Measurements from ENCODE around the gene CABP7. TPM values are rescaled to one million over a fixed set of nuclear protein-coding genes. Genes with fewer than 3 reads are reported as not detected.

CABP7 gene
- total and polyA plus RNA-seq, 2 of the 13 experiments (the other 11 are each of a cell fraction or from before 2014, with no cell fraction given): 0.08 TPM; not detected in 1

DNA sequence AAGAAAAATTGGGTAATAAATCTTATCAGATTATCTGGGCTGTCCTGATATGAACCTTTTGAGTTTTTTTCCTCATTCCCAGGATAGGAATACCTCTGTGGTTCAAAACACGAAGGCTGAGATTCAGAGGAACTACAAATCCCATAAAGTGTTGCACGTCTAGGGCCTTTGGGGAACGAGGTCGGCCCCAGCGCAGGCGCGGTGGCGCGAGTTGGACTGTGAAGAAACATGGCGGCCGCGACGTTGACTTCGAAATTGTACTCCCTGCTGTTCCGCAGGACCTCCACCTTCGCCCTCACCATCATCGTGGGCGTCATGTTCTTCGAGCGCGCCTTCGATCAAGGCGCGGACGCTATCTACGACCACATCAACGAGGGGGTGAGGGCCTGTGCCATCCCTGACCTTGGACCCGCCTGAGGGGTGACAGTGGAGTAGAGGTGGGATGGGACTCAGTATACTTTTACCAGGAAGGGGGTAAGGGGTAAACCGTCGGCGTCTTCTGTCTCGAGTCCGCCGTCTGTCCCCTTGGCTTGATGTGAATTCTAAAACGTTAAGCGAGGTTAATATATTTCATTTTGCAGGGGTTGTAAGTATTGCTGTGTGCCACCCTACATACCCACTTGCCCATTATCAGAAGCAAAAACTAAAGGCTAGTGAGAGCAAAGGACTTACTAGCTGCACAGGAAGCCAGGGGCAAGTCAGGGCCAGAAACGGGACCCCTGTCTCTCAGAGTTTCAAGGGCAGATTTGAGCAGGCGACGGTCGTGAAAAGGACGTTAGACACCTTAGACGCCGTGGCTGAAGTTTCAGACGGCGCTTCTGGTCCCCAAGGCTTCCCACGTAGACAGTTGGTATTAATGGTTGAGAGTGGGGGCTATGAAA is 47.6 kb downstream of the CABP7 start, which contains the start of gene UQCR10 (continued):
- TF ChIP-seq, protein P1, sequence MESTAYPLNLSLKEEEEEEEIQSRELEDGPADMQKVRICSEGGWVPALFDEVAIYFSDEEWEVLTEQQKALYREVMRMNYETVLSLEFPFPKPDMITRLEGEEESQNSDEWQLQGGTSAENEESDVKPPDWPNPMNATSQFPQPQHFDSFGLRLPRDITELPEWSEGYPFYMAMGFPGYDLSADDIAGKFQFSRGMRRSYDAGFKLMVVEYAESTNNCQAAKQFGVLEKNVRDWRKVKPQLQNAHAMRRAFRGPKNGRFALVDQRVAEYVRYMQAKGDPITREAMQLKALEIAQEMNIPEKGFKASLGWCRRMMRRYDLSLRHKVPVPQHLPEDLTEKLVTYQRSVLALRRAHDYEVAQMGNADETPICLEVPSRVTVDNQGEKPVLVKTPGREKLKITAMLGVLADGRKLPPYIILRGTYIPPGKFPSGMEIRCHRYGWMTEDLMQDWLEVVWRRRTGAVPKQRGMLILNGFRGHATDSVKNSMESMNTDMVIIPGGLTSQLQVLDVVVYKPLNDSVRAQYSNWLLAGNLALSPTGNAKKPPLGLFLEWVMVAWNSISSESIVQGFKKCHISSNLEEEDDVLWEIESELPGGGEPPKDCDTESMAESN (CRISPR knock-in tag; conservative IDR thresholded peaks at IDR 0.05): no peak
- TF ChIP-seq ZFX (CRISPR knock-in tag; IDR thresholded peaks at IDR 0.05; ENCODE audit: low read depth): peak; percentile 81
- TF ChIP-seq PPARG (CRISPR knock-in tag; conservative IDR thresholded peaks at IDR 0.05): no peak
- TF ChIP-seq ZNF441 (CRISPR knock-in tag; IDR thresholded peaks at IDR 0.05; ENCODE audit: borderline replicate concordance): peak; percentile 79
- TF ChIP-seq, protein P2, sequence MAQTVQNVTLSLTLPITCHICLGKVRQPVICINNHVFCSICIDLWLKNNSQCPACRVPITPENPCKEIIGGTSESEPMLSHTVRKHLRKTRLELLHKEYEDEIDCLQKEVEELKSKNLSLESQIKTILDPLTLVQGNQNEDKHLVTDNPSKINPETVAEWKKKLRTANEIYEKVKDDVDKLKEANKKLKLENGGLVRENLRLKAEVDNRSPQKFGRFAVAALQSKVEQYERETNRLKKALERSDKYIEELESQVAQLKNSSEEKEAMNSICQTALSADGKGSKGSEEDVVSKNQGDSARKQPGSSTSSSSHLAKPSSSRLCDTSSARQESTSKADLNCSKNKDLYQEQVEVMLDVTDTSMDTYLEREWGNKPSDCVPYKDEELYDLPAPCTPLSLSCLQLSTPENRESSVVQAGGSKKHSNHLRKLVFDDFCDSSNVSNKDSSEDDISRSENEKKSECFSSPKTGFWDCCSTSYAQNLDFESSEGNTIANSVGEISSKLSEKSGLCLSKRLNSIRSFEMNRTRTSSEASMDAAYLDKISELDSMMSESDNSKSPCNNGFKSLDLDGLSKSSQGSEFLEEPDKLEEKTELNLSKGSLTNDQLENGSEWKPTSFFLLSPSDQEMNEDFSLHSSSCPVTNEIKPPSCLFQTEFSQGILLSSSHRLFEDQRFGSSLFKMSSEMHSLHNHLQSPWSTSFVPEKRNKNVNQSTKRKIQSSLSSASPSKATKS (CRISPR knock-in tag; IDR thresholded peaks at IDR 0.05): no peak
- TF ChIP-seq MEIS2 (CRISPR knock-in tag; IDR thresholded peaks at IDR 0.05): peak; percentile 72; the same call in 1 of the 2 replicates
- 0 out of 2 replicates have a peak, but pooled peaks have one; percentile 16 for TF ChIP-seq ZNF552 (CRISPR knock-in tag; IDR thresholded peaks at IDR 0.05; ENCODE audit: borderline replicate concordance)
- peak; percentile 14; the same call in 1 of the 2 replicates for TF ChIP-seq YEATS2 (CRISPR knock-in tag; IDR thresholded peaks at IDR 0.05; ENCODE audit: borderline replicate concordance)
- TF ChIP-seq ZNF792 (CRISPR knock-in tag; IDR thresholded peaks at IDR 0.05): 0 out of 2 replicates have a peak, but pooled peaks have one; percentile 20
- TF ChIP-seq ZNF3 (CRISPR knock-in tag; IDR thresholded peaks at IDR 0.05): no peak
- TF ChIP-seq ZNF572 (CRISPR knock-in tag; IDR thresholded peaks at IDR 0.05): no peak
- peak; percentile 76; the same call in 1 of the 2 replicates for TF ChIP-seq ESRRA (CRISPR knock-in tag; IDR thresholded peaks at IDR 0.05; ENCODE audit: low read depth)
- no peak for TF ChIP-seq ZNF30 (CRISPR knock-in tag; IDR thresholded peaks at IDR 0.05)
- no peak; the same call in 1 of the 2 replicates for TF ChIP-seq ZNF34 (CRISPR knock-in tag; IDR thresholded peaks at IDR 0.05; ENCODE audit: borderline replicate concordance)
- no peak for TF ChIP-seq ZSCAN30 (CRISPR knock-in tag; IDR thresholded peaks at IDR 0.05)
- TF ChIP-seq, protein P3, sequence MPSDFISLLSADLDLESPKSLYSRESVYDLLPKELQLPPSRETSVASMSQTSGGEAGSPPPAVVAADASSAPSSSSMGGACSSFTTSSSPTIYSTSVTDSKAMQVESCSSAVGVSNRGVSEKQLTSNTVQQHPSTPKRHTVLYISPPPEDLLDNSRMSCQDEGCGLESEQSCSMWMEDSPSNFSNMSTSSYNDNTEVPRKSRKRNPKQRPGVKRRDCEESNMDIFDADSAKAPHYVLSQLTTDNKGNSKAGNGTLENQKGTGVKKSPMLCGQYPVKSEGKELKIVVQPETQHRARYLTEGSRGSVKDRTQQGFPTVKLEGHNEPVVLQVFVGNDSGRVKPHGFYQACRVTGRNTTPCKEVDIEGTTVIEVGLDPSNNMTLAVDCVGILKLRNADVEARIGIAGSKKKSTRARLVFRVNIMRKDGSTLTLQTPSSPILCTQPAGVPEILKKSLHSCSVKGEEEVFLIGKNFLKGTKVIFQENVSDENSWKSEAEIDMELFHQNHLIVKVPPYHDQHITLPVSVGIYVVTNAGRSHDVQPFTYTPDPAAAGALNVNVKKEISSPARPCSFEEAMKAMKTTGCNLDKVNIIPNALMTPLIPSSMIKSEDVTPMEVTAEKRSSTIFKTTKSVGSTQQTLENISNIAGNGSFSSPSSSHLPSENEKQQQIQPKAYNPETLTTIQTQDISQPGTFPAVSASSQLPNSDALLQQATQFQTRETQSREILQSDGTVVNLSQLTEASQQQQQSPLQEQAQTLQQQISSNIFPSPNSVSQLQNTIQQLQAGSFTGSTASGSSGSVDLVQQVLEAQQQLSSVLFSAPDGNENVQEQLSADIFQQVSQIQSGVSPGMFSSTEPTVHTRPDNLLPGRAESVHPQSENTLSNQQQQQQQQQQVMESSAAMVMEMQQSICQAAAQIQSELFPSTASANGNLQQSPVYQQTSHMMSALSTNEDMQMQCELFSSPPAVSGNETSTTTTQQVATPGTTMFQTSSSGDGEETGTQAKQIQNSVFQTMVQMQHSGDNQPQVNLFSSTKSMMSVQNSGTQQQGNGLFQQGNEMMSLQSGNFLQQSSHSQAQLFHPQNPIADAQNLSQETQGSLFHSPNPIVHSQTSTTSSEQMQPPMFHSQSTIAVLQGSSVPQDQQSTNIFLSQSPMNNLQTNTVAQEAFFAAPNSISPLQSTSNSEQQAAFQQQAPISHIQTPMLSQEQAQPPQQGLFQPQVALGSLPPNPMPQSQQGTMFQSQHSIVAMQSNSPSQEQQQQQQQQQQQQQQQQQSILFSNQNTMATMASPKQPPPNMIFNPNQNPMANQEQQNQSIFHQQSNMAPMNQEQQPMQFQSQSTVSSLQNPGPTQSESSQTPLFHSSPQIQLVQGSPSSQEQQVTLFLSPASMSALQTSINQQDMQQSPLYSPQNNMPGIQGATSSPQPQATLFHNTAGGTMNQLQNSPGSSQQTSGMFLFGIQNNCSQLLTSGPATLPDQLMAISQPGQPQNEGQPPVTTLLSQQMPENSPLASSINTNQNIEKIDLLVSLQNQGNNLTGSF (CRISPR knock-in tag; IDR thresholded peaks at IDR 0.05): 0 out of 2 replicates have a peak, but pooled peaks have one; percentile 53
- TF ChIP-seq ZNF766 (CRISPR knock-in tag; IDR thresholded peaks at IDR 0.05; ENCODE audit: borderline replicate concordance): no peak
- TF ChIP-seq BCL6 (CRISPR knock-in tag; IDR thresholded peaks at IDR 0.05): no peak
